ENCODE data around the gene NF2. TPM values are rescaled to one million over a fixed set of nuclear protein-coding genes. Genes with fewer than 3 reads are reported as not detected.

Gene NF2
- total RNA-seq, 1 donor from 2014 or later: 110 TPM

- Histone ChIP-seq H3K4me3 (ENCODE audit: low read depth, low read length) (no peak overlapping the region), H3K36me3 (ENCODE audit: control insufficient read depth, insufficient read depth, low read length) (no peaks in the 10 kb centered on the region), H3K27me3 (ENCODE audit: control insufficient read depth, insufficient read depth, low read length) (peaks cover 37% of the 10 kb centered on the region)
- TF ChIP-seq CTCF (IDR thresholded peaks at IDR 0.05; ENCODE audit: insufficient read depth, low read length, poor library complexity, severe bottlenecking): no peak
- no peak for DNase-seq (ENCODE audit: low read depth)
These were observed 121.4 kb downstream of the NF2 start for GRCh38 chr22:29724843-29725242.

GRCh38 chr22:29726106-29726505 is 122.7 kb downstream of the NF2 start:
- Histone ChIP-seq H3K36me3 (ENCODE audit: control insufficient read depth, insufficient read depth, low read length) (no peaks in the 10 kb centered on the region), H3K4me3 (ENCODE audit: low read depth, low read length) (no peak overlapping the region), H3K27me3 (ENCODE audit: control insufficient read depth, insufficient read depth, low read length) (peaks cover 30% of the 10 kb centered on the region)
- no peak for DNase-seq (ENCODE audit: low read depth)
- TF ChIP-seq CTCF (IDR thresholded peaks at IDR 0.05; ENCODE audit: insufficient read depth, low read length, poor library complexity, severe bottlenecking): no peak

DNA sequence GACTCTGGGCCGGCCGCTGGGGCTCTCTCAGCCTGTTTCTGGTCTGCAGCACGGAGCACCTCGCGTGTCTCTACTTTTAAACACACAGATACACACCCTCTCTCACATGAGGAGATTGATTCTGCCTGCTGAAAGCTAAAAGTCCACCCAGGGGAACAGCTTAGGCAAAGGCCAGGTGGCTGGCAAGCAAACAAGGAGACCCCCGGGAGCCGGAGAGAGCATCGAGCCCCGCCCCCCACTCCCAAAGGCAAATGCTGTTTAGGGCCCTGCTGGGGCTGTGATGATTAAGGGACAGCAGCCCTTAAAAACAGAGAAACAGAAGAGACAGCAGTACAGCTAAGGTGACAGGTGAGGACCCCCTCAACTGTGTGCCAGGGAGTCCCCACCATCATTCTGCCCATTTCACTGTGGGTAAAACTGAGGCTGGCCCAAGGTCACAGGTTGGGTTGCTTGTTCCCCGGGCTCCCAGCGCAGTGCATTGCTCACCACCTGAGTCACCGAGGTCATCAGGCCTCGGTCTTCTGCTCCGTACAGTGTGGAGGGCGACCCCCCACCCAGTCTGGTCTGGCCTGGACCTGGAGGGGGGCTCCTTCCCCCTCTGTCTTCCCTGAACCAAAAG is 123.2 kb downstream of the NF2 start:
- no peak for DNase-seq (ENCODE audit: low read depth)
- H3K36me3 ChIP-seq (ENCODE audit: control insufficient read depth, insufficient read depth, low read length): no peaks in the 10 kb centered on the region

GRCh38 chr22:29727131-29727523 is 123.7 kb downstream of the NF2 start:
- DNase-seq (ENCODE audit: low read depth): no peak
- TF ChIP-seq CTCF (IDR thresholded peaks at IDR 0.05; ENCODE audit: insufficient read depth, low read length, poor library complexity, severe bottlenecking): peak; percentile 69
- Histone ChIP-seq H3K27me3 (ENCODE audit: control insufficient read depth, insufficient read depth, low read length) (peaks cover 21% of the 10 kb centered on the region), H3K4me3 (ENCODE audit: low read depth, low read length) (no peak overlapping the region), H3K36me3 (ENCODE audit: control insufficient read depth, insufficient read depth, low read length) (no peaks in the 10 kb centered on the region)

More for the DNA sequence above, 123.2 kb downstream of the NF2 start:
- no peak for TF ChIP-seq CTCF (IDR thresholded peaks at IDR 0.05; ENCODE audit: insufficient read depth, low read length, poor library complexity, severe bottlenecking)
- H3K4me3 ChIP-seq (ENCODE audit: low read depth, low read length): no peak overlapping the region
- peaks cover 25% of the 10 kb centered on the region for H3K27me3 ChIP-seq (ENCODE audit: control insufficient read depth, insufficient read depth, low read length)

GRCh38 chr22:29729161-29729560 is 125.7 kb downstream of the NF2 start:
- no peak for DNase-seq (ENCODE audit: low read depth)
- Histone ChIP-seq H3K4me3 (ENCODE audit: low read depth, low read length) (no peak overlapping the region), H3K27me3 (ENCODE audit: control insufficient read depth, insufficient read depth, low read length) (peaks cover 7% of the 10 kb centered on the region), H3K36me3 (ENCODE audit: control insufficient read depth, insufficient read depth, low read length) (no peaks in the 10 kb centered on the region)
- no peak for TF ChIP-seq CTCF (IDR thresholded peaks at IDR 0.05; ENCODE audit: insufficient read depth, low read length, poor library complexity, severe bottlenecking)
